ENCODE measurements around the gene SLC30A3. TPM values are rescaled to one million over a fixed set of nuclear protein-coding genes. Genes with fewer than 3 reads are reported as not detected.

Gene SLC30A3
- total and polyA plus RNA-seq, 2 donors (not counting 1 experiment from before 2014, with no cell fraction given) = under 0.01 to 0.12 TPM

DNA sequence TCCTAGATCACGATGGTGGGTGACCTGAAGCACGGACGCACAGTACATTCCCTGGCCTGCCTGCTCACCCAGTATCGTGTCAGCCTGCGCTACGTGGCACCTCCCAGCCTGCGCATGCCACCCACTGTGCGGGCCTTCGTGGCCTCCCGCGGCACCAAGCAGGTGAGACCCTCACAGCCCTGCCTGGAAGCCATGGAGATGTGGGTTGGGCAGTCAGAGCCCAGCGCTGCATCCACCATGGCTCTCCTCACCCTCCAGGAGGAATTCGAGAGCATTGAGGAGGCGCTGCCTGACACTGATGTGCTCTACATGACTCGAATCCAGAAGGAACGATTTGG, 20.3 kb downstream of the SLC30A3 start:
- TF ChIP-seq CTCF (conservative IDR thresholded peaks at IDR 0.05 in 1 of 2, IDR thresholded peaks at IDR 0.05 in 1 of 2; ENCODE audit: low read depth in 1 of 2, low read length in 2 of 2) (no peak), EZH2 (IDR thresholded peaks at IDR 0.05; ENCODE audit: low read length, missing control alignments) (no peak)
- Histone ChIP-seq H3K4me2 (ENCODE audit: extremely low read depth, insufficient read depth, low read length) (no peak overlapping the region), H3K79me2 (ENCODE audit: control insufficient read depth, insufficient read depth, low read length) (no peaks in the 10 kb centered on the region), H3K27me3 (ENCODE audit: control insufficient read depth, insufficient read depth, low read length) (no peaks in the 10 kb centered on the region), H3K4me3 (replicated peaks in 1 of 4; ENCODE audit: control extremely low read depth in 1 of 4, insufficient read depth in 1 of 4, low read depth in 3 of 4, low read length in 4 of 4) (no peak overlapping the region), H3K4me1 (ENCODE audit: control insufficient read depth, extremely low read depth, insufficient read depth, low read length) (no peaks in the 10 kb centered on the region), H3K36me3 (ENCODE audit: control insufficient read depth, insufficient read depth, low read length) (peaks cover 41% of the 10 kb centered on the region), H3K9me3 (ENCODE audit: control insufficient read depth, insufficient read depth, low read depth, low read length) (no peaks in the 10 kb centered on the region), H4K20me1 (ENCODE audit: control insufficient read depth, extremely low read depth, insufficient read depth, low read length) (no peaks in the 10 kb centered on the region), H2AFZ (ENCODE audit: low read length) (no peak overlapping the region), H3K9ac (ENCODE audit: insufficient read depth, low read length) (no peak overlapping the region), H3K27ac (ENCODE audit: insufficient read depth, low read length) (no peak overlapping the region)
- DNase-seq (ENCODE audit: low read depth in 2 of 2) = no peak

DNA sequence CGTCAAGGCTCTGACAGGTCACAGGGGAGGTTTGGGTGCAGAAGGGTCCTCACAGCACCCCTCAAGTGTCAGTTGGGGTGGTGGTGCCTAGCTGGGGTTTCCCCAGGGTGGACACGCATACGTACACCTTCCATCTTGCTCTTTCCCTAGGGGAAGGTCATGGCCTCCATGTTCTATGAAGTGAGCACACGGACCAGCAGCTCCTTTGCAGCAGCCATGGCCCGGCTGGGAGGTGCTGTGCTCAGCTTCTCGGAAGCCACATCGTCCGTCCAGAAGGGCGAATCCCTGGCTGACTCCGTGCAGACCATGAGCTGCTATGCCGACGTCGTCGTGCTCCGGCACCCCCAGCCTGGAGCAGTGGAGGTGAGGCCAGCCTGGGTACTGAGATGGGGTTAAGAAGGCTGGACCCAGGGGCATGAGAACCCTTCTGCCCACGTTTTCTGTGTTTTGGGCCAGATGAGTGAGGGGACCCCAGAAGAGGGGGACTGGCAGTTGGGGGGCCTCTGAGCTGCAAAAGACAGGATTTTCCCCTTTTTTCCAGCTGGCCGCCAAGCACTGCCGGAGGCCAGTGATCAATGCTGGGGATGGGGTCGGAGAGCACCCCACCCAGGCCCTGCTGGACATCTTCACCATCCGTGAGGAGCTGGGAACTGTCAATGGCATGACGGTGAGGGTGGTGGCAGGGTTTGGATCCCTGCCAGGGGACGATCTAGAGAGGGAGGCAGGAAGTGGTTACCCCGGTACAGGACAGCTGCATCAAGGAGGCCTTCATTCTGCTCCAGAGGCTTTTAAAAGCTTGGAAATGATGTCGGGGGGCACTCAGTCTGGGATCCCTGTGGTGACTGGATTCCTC, 20.9 kb downstream of the SLC30A3 start:
- DNase-seq (ENCODE audit: low read depth in 2 of 2) = no peak
- no peak overlapping the region for H3K4me3 ChIP-seq (replicated peaks in 1 of 4; ENCODE audit: control extremely low read depth in 1 of 4, insufficient read depth in 1 of 4, low read depth in 3 of 4, low read length in 4 of 4)
- H3K4me2 ChIP-seq (ENCODE audit: extremely low read depth, insufficient read depth, low read length) = no peak overlapping the region
- H3K79me2 ChIP-seq (ENCODE audit: control insufficient read depth, insufficient read depth, low read length) = no peaks in the 10 kb centered on the region
- no peak overlapping the region for H2AFZ ChIP-seq (ENCODE audit: low read length)
- H3K36me3 ChIP-seq (ENCODE audit: control insufficient read depth, insufficient read depth, low read length) = peaks cover 45% of the 10 kb centered on the region
- H3K9ac ChIP-seq (ENCODE audit: insufficient read depth, low read length) = no peak overlapping the region
- no peaks in the 10 kb centered on the region for H3K27me3 ChIP-seq (ENCODE audit: control insufficient read depth, insufficient read depth, low read length)
- no peaks in the 10 kb centered on the region for H3K4me1 ChIP-seq (ENCODE audit: control insufficient read depth, extremely low read depth, insufficient read depth, low read length)
- TF ChIP-seq CTCF (conservative IDR thresholded peaks at IDR 0.05 in 1 of 2, IDR thresholded peaks at IDR 0.05 in 1 of 2; ENCODE audit: low read depth in 1 of 2, low read length in 2 of 2) (no peak), EZH2 (IDR thresholded peaks at IDR 0.05; ENCODE audit: low read length, missing control alignments) (no peak)
- H3K27ac ChIP-seq (ENCODE audit: insufficient read depth, low read length) = no peak overlapping the region
- H3K9me3 ChIP-seq (ENCODE audit: control insufficient read depth, insufficient read depth, low read depth, low read length) = no peaks in the 10 kb centered on the region
- no peaks in the 10 kb centered on the region for H4K20me1 ChIP-seq (ENCODE audit: control insufficient read depth, extremely low read depth, insufficient read depth, low read length)

DNA sequence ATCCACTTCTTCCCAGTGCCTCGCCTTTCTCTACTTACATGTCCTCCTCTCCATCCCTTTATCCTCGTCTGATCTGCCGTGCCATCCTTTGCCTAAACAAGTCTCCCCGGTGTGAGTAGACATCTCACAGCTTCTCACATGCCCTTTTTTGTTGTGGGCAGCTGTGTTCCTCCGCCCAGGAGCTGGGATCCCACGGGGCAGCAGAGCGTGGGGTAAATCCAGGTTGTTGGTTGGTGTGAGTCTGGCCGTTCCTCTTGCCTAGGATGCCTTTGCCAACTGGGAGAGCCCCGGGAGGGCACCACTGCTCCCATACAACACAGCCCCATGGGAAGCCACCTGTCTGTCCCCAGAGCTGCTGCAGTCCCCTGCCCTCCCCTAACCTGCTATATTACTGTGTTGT, 22.4 kb downstream of the SLC30A3 start:
- H3K4me1 ChIP-seq (ENCODE audit: control insufficient read depth, extremely low read depth, insufficient read depth, low read length) = no peaks in the 10 kb centered on the region
- H3K4me3 ChIP-seq (replicated peaks in 1 of 4; ENCODE audit: control extremely low read depth in 1 of 4, insufficient read depth in 1 of 4, low read depth in 3 of 4, low read length in 4 of 4) = no peak overlapping the region
- no peak overlapping the region for H3K27ac ChIP-seq (ENCODE audit: insufficient read depth, low read length)
- no peak overlapping the region for H3K4me2 ChIP-seq (ENCODE audit: extremely low read depth, insufficient read depth, low read length)
- no peaks in the 10 kb centered on the region for H3K27me3 ChIP-seq (ENCODE audit: control insufficient read depth, insufficient read depth, low read length)
- H2AFZ ChIP-seq (ENCODE audit: low read length) = no peak overlapping the region
- no peak overlapping the region for H3K9ac ChIP-seq (ENCODE audit: insufficient read depth, low read length)
- TF ChIP-seq CTCF (conservative IDR thresholded peaks at IDR 0.05 in 1 of 2, IDR thresholded peaks at IDR 0.05 in 1 of 2; ENCODE audit: low read depth in 1 of 2, low read length in 2 of 2) (no peak), EZH2 (IDR thresholded peaks at IDR 0.05; ENCODE audit: low read length, missing control alignments) (no peak)
- no peaks in the 10 kb centered on the region for H4K20me1 ChIP-seq (ENCODE audit: control insufficient read depth, extremely low read depth, insufficient read depth, low read length)
- H3K9me3 ChIP-seq (ENCODE audit: control insufficient read depth, insufficient read depth, low read depth, low read length) = no peaks in the 10 kb centered on the region
- H3K36me3 ChIP-seq (ENCODE audit: control insufficient read depth, insufficient read depth, low read length) = peaks cover 45% of the 10 kb centered on the region
- H3K79me2 ChIP-seq (ENCODE audit: control insufficient read depth, insufficient read depth, low read length) = no peaks in the 10 kb centered on the region
- DNase-seq (ENCODE audit: low read depth in 2 of 2) = no peak

All from fibroblast of lung (primary cell).